Stimulated activated CD8-positive, alpha-beta memory T cell treated with anti-CD3 and anti-CD28 coated beads, Interleukin-4, amount 100 ng/mL, for 1 hour (primary cell): Measurements from ENCODE around the gene CLPTM1L.

Experiments
- DNase-seq, 2 donors: peaks; one replicate each; pipeline ENCODE4 v3.0.0-alpha.2; 2020; ENCODE audit warnings: low read depth in 2 of 2, low spot score in 1 of 2

Gene CLPTM1L

DNA sequence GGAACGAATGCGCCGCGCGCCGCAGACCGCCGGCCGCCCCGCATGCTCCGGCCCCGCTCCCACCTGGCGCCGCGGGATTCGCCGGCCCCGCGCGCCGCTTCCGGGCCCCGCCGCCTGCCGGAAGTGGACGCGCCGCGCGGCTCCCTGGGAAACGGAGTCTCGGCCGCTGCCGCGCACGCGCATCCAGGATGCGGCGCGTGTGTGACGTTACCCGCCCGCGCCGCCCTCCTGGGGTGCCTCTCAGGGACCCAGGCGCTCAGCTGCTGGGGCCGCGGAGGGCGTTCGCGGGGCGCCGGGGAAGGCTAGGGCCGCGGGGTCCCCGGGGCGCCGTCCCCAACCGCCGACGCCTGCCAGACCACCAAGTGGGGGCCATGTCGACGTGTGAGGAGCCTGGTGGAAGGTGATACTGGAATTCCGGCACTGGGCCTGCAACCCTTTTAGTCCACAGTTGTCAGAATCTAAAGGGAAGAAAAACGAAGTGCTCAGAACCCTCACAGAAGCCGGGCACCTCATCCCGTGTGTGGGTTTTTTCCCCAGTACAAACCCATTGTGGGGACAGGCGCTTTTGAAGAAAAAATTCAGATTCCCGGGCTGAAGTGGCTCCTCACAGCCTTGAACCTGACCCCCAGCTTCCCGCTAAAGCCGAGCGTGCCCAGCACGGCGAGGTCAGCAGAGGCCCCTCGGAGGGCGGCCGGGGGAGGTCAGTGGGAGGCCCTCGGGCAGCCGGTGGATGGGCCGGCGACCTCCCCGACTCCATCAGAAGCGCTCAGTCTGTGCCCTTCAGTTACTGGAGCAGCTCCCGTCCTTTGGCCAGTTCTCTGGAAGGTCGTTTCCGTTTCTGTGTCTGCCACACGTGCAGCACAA is at the start of gene CLPTM1L:
Gene CLPTM1L, minus strand, starts transcription at position 125 of the 864 bp plus-strand sequence. CDS start 258 bp downstream, outside the sequence.
- peak; percentile 70 to 74 for DNase-seq

DNA sequence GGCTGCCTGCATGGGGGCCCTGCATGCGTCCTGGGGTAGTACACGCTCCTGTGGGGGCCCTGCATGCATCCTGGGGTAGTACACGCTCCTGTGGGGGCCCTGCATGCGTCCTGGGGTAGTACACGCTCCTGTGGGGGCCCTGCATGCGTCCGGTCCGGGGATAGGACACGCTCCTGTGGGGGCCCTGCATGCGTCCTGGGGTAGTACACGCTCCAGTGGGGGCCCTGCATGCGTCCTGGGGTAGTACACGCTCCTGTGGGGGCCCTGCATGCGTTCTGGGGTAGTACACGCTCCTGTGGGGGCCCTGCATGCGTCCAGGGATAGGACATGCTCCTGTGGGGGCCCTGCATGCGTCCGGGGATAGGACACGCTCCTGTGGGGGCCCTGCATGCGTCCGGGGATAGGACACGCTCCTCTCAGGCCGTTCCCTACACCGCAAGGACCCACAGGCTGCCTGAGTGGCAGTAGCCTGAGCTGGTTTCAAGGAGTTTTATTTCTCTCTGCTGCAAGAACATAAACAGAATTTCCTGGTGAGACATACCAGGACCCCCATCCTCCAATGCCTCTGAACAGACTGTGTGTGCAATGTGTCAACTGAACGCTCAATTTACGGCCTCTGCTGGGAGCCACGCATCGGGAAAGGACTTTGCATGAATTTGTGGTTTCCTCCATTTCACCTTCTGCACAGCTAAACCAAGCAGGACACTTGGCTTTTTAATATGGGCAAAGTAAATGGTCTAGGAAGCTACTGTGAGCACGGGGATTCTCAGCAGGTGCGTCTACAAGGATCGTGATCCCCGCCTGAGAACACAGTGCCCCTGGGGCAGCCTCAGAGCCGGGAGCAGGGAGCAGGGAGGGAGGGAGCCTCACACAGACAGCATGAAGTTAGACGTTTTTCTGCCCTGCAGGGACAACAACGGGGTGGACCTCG is 48.9 kb upstream of the CLPTM1L start:
- no peak for DNase-seq

DNA sequence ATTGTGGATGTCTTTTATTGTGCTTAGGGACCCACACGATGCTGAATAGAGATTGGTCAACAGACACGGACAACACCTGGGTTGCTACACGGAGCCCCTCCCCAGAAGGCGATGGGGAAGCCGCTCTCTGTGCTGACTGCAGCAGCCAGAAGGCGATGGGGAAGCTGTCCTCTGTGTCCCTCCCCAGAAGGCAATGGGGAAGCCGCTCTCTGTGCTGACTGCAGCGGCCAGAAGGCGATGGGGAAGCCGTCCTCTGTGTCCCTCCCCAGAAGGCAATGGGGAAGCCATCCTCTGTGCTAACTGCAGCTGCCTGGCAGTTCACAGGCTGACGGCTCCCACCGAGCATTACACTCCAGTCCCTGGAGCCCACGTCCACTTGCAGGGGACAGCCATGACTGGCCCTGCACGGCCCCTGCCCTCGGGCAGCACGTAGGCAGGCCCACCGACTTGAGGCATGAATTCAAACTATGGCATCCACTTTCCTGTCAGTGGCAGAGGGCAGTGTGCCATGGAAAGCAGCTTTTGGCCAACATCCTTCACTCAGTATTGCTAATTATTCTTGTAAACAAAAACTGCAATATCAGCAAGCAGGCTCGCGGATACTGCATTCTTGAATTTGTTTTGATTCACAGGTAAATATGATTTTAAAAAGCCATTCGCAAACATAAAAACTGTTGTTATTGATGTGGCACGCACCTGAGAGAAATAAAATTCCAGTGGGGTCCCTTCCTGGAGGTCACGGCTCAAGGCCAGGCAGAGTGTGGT is 48.1 kb upstream of the CLPTM1L start:
- DNase-seq = no peak

- no peak for DNase-seq
Measured at GRCh38 chr5:1392261-1392660, 47.4 kb upstream of the CLPTM1L start.

DNA sequence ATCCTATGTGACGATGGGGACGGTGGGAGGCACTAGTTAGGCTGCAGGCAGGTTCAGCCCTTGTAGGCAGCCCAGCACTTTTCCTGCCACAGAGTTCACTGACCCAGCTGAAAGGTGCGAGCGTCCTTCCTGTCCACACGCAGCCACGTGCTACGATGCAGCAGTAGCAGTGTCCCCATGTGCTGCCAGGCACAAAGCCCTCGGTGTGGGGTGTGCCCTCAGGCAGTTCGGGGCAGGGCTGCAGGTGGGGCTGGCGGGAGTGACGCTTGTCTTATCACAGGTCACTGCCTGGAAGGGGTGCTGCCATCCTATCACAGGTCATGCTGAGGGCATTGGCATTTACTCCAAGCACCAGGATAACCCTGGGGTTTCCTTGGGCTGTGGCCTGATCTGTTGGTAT is 46.8 kb upstream of the CLPTM1L start:
- DNase-seq = no peak

- no peak for DNase-seq
Measured at GRCh38 chr5:1390861-1391600, 46.1 kb upstream of the CLPTM1L start.

DNA sequence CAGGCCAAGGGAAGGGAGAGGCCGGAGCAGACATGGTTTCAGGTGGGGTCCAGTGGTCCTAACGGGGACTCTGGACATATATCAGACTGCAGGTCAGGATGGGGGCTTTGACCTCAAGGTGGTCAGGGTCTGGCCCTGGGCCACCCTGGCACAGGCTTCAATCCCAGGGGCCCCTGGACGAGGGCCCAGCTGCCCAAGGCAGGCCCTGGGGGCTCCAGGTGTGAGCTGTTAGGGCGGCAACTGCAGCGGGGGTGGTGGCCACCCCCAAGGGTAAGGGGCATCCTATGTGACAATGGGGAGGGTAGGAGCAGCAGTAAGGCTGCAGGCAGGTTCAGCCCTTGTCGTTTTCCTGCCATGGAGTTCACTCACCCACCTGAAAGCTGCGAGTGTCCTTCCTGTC is 45.4 kb upstream of the CLPTM1L start:
- no peak for DNase-seq

- DNase-seq = no peak
Measured at GRCh38 chr5:1388383-1388967, 43.6 kb upstream of the CLPTM1L start.

DNA sequence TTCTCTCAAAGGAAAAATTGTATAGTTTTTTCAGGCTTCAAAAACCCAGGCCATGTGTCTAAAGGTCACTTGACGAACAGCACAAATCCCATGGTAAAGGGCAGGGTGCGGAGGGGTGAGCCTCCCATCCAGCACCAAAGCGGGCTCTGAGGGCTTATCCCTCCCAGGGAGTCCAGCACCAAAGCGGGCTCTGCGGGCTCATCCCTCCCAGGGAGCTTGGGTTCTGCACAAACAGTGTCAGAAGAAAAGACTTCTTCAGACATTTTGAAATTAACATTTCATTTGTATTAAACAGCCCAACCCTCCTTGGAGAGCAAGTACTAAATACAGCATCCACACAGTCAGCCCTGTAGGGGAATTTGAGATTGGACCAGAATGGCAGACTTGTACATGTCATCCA is 43.0 kb upstream of the CLPTM1L start:
- DNase-seq = no peak

GRCh38 chr5:1387059-1387755 is 42.3 kb upstream of the CLPTM1L start:
- no peak for DNase-seq

GRCh38 chr5:1386274-1386717 is 41.4 kb upstream of the CLPTM1L start:
- DNase-seq = peak; percentile 34 to 54

DNA sequence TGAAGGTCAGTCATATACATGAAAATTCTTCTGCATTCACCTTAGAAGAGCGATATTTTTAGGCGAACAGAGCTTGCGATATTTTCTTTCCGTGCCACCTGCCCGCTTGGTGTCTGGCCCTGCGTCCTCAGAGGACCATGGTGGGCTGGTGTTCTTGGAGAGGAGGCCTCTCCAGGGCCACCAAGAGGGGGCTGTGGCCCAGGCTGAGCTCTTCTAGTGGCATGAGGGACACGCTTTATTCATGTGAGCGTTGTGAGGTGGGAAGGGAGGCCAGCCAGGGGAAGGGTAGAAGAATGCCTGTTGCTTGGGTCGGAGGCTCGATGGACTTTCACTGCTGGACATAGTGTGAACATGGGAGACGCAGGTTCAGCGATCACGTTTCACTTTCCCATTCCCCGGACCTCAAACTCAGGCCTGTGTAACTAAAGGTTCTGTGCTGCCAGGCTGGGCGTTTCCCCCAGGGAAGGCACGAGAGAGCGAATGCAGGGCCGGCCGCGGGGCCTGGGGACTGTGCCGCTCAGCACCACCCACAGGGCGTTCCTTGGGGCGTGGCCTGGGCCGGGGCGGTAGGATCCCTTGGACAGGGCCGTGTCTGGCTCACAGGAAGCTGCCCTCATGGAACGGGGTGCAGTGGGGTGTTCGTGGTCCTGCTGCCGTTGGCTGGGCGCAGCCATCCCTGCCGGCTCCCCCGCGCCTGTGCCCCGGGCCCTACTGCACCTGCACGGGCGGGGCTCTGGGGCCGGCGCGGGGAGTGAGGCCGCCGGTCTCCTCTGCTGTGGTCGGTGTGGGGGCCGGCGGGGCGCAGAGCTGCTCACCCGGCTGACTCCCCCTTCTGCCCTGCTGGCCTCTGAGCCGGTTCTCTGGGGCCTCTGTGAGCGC is 40.7 kb upstream of the CLPTM1L start:
- peak; percentile 72 to 73 for DNase-seq

DNA sequence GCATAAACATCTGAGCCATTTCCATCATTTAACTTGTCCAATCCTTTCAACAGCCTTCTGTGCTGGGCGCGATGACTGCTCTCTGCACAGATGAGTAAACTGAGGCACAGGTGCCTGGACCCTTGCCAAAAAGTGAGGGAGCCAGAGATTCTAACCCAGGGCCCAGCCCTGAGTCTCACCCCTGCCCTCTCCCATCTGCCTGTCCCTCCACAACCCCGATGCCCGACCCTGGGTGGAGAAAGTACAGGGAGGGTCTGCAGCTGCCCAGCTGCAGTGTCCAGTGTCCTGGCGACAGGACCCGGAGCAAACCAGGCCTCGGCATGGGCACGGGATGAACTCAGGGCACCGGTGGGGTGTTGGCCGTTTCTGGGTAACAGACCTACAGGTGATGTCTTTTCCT is 39.6 kb upstream of the CLPTM1L start:
- DNase-seq = no peak

DNA sequence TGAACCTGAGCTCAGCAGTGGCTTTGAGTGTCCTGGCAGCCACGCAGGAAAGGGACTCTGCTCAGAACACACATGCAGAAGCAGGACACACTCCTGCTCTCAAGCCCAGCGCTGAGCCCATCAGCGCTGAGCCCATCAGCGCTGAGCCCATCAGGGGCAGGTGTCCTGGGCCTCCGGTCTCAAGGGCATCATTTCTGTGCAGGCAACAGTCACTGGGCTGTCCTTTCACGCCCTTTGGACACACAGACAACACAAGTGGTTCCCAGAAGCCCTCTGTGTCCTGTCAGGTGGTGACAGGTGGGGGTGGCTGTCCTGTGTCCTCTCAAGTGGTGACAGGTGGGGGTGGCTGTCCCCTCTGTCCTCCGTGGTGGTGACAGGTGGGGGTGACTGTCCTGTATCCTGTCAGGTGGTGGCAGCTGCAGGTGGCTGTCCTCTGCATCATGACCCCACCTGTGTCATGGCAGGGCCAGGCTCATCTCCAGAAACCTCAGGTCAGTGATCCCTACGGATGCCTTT is 39.0 kb upstream of the CLPTM1L start:
- no peak for DNase-seq

GRCh38 chr5:1383344-1383743 is 38.4 kb upstream of the CLPTM1L start:
- no peak for DNase-seq

DNA sequence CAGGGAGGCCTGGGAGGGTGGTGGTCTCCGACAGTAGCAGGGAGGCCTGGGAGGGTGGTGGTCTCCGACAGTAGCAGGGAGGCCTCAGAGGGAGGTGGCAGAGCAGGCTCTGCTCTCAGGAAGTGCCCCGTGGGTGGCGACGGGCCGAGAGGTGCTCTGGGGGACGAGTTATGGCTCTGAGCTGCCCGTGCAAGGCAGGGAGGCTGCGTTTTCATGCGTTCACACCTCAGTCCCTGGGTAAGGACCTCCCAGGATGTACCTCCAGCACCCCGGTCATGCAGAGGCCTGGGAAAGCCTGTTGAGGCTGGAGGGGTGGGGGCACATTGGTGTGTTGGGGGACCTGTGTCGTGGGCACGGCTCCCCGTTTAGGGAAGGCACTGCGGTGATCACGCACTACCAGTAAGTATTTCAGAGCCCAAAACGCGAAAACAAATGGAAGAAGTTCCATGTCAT is 37.4 kb upstream of the CLPTM1L start:
- no peak for DNase-seq

DNA sequence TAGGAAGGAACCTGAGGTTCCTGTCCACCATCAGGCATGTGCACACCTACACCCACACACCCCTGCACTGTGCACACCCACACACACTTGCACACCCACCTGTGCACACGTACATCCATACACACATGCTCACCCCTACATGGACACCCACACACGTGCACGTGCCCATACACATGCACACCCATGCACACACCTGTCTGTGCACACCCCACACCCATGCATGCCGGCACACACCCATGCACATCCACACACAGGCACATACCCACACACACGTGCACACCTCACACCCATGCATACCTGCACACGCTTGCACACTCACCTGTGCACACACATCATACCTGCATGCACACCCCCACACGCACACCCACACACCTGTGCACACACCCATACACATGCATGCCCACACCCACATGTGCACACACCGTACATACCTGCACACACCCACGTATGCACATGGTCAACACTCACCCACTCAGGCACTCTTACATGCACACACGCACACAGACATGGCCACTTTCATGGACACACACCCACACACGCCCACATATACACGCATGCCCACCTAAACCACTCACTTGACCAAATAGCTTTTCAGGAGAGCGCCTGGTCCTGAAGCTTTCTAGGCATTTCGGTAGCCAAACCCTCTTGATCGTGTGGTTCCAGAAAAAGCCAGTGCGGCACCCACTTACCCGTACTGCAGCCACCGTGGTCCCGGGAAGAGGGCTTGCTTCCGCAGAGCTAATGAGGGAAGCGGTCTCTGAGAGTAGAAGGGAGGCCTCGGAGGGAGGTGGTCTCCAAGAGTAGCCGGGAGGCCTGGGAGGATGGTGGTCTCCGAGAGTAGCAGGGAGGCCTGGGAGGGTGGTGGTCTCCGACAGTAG is 36.7 kb upstream of the CLPTM1L start:
- DNase-seq = no peak
